ENCODE results near the gene PTPRE.

DNA sequence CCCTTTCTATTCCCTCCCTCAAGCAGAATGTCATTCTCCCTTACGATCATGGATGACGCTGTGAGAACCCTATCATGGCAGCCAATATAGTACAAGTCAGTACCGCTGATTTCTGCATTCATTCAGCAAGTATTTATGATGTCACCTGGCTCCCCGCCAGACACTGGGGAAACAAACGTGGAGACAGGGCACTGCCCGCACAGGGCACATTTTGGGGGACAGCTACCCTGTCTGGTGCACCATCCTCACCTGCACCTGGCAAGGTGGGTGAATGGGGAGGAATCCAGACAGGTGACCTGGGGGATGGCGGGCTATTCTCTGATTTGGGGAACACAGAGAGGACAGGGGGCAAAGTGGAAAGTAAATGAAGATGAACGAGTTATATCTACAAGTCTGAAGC is 190.9 kb downstream of the PTPRE start:
- TF ChIP-seq ZC3H10 (CRISPR knock-in tag; IDR thresholded peaks at IDR 0.05) (no peak), CSDC2 (CRISPR knock-in tag; IDR thresholded peaks at IDR 0.05) (no peak), RARB (CRISPR knock-in tag; IDR thresholded peaks at IDR 0.05) (no peak), ZFP30 (CRISPR knock-in tag; IDR thresholded peaks at IDR 0.05) (no peak), PPARA (CRISPR knock-in tag; IDR thresholded peaks at IDR 0.05; ENCODE audit: borderline replicate concordance) (no peak), ZFP3 (CRISPR knock-in tag; IDR thresholded peaks at IDR 0.05) (no peak), TOX (CRISPR knock-in tag; IDR thresholded peaks at IDR 0.05; ENCODE audit: borderline replicate concordance) (no peak), ARNTL (CRISPR knock-in tag; IDR thresholded peaks at IDR 0.05; ENCODE audit: borderline replicate concordance, low read depth) (no peak)
- TF ChIP-seq, protein P1, sequence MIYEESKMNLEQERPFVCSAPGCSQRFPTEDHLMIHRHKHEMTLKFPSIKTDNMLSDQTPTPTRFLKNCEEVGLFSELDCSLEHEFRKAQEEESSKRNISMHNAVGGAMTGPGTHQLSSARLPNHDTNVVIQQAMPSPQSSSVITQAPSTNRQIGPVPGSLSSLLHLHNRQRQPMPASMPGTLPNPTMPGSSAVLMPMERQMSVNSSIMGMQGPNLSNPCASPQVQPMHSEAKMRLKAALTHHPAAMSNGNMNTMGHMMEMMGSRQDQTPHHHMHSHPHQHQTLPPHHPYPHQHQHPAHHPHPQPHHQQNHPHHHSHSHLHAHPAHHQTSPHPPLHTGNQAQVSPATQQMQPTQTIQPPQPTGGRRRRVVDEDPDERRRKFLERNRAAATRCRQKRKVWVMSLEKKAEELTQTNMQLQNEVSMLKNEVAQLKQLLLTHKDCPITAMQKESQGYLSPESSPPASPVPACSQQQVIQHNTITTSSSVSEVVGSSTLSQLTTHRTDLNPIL (CRISPR knock-in tag; IDR thresholded peaks at IDR 0.05; ENCODE audit: low read depth), result no peak
- TF ChIP-seq, protein P2, sequence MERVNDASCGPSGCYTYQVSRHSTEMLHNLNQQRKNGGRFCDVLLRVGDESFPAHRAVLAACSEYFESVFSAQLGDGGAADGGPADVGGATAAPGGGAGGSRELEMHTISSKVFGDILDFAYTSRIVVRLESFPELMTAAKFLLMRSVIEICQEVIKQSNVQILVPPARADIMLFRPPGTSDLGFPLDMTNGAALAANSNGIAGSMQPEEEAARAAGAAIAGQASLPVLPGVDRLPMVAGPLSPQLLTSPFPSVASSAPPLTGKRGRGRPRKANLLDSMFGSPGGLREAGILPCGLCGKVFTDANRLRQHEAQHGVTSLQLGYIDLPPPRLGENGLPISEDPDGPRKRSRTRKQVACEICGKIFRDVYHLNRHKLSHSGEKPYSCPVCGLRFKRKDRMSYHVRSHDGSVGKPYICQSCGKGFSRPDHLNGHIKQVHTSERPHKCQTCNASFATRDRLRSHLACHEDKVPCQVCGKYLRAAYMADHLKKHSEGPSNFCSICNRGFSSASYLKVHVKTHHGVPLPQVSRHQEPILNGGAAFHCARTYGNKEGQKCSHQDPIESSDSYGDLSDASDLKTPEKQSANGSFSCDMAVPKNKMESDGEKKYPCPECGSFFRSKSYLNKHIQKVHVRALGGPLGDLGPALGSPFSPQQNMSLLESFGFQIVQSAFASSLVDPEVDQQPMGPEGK (CRISPR knock-in tag; IDR thresholded peaks at IDR 0.05; ENCODE audit: borderline replicate concordance), result no peak
- TF ChIP-seq, protein P3, sequence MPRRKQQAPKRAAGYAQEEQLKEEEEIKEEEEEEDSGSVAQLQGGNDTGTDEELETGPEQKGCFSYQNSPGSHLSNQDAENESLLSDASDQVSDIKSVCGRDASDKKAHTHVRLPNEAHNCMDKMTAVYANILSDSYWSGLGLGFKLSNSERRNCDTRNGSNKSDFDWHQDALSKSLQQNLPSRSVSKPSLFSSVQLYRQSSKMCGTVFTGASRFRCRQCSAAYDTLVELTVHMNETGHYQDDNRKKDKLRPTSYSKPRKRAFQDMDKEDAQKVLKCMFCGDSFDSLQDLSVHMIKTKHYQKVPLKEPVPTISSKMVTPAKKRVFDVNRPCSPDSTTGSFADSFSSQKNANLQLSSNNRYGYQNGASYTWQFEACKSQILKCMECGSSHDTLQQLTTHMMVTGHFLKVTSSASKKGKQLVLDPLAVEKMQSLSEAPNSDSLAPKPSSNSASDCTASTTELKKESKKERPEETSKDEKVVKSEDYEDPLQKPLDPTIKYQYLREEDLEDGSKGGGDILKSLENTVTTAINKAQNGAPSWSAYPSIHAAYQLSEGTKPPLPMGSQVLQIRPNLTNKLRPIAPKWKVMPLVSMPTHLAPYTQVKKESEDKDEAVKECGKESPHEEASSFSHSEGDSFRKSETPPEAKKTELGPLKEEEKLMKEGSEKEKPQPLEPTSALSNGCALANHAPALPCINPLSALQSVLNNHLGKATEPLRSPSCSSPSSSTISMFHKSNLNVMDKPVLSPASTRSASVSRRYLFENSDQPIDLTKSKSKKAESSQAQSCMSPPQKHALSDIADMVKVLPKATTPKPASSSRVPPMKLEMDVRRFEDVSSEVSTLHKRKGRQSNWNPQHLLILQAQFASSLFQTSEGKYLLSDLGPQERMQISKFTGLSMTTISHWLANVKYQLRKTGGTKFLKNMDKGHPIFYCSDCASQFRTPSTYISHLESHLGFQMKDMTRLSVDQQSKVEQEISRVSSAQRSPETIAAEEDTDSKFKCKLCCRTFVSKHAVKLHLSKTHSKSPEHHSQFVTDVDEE (CRISPR knock-in tag; IDR thresholded peaks at IDR 0.05), result no peak

Data from SK-N-SH treated with all-trans-retinoic acid at 6 μM for 48 hours (cell line).